ENCODE measurements around the gene CD4.
"Not testable (repeated sequence)": the region's sequence is repeated elsewhere in the genome, so short reads cannot be mapped to it uniquely, and the experiment has no call there.

The CD4 gene

GRCh38 chr12:6788972-6789924, at the start of gene CD4:
Gene CD4 (plus strand): TSS chr12:6789528. CDS start chr12:6800139, 10,611 bp downstream.
- DNase-seq = peak; percentile 73 to 75

- DNase-seq = not testable (repeated sequence)
Measured at GRCh38 chr12:6742080-6742479, 47.2 kb upstream of the CD4 start.

- DNase-seq = no peak
Measured at GRCh38 chr12:6742834-6743233, 46.5 kb upstream of the CD4 start.

- DNase-seq = not testable (repeated sequence)
Measured at GRCh38 chr12:6743300-6743699, 46.0 kb upstream of the CD4 start.

- DNase-seq = peak; percentile 30 to 67
Measured at GRCh38 chr12:6745741-6746525, 43.4 kb upstream of the CD4 start.

GRCh38 chr12:6747216-6747615, 42.1 kb upstream of the CD4 start:
- no peak for DNase-seq

- DNase-seq = no peak
Measured at GRCh38 chr12:6748761-6749160, 40.6 kb upstream of the CD4 start.

GRCh38 chr12:6750506-6750905, 38.8 kb upstream of the CD4 start:
- DNase-seq = no peak

GRCh38 chr12:6751767-6752166, 37.6 kb upstream of the CD4 start:
- DNase-seq = no peak

- DNase-seq = peak in 1 of 2 donors; percentile 33
Measured at GRCh38 chr12:6752167-6752920, 37.0 kb upstream of the CD4 start.

- peak; percentile 98 to 99 for DNase-seq
Measured at GRCh38 chr12:6752921-6753771, 36.2 kb upstream of the CD4 start, which contains the start of gene MLF2. Gene MLF2 (minus strand): TSS chr12:6753141. CDS start chr12:6752334, 807 bp downstream.

GRCh38 chr12:6753772-6754356, 35.5 kb upstream of the CD4 start:
- no peak for DNase-seq

- no peak for DNase-seq
Measured at GRCh38 chr12:6754411-6754810, 34.9 kb upstream of the CD4 start.

GRCh38 chr12:6757028-6757690, 32.2 kb upstream of the CD4 start:
- DNase-seq = no peak

- DNase-seq = no peak
Measured at GRCh38 chr12:6758506-6759095, 30.7 kb upstream of the CD4 start.

GRCh38 chr12:6759741-6760140, 29.6 kb upstream of the CD4 start:
- no peak for DNase-seq

- no peak for DNase-seq
Measured at GRCh38 chr12:6763380-6763779, 25.9 kb upstream of the CD4 start.

- DNase-seq = peak; percentile 78 to 82
Measured at GRCh38 chr12:6764011-6764828, 25.1 kb upstream of the CD4 start.

GRCh38 chr12:6765048-6765633, 24.2 kb upstream of the CD4 start:
- no peak for DNase-seq
